Testis (tissue), 2 donors: Measurements from ENCODE around the gene N4BP2L2.

Source experiments
- POLR2A ChIP-seq: fragments of 450-650 bp; IDR thresholded peaks from one replicate; pipeline ENCODE4 v1.6.1; 2017; ENCODE audit warnings: antibody characterized with exemption, mild to moderate bottlenecking, moderate library complexity
- TF ChIP-seq, protein P1 (sequence below), 3 experiments: fragments of 450-650 bp in 2 of 3; fragments of 200-600 bp in 1 of 3; sonication (generic) in 1 of 3; IDR thresholded peaks; one replicate each; pipeline ENCODE4 v1.5.1; 2016 to 2019; ENCODE audit warnings: antibody characterized with exemption in 3 of 3, mild to moderate bottlenecking in 2 of 3, moderate library complexity in 1 of 3

DNA sequence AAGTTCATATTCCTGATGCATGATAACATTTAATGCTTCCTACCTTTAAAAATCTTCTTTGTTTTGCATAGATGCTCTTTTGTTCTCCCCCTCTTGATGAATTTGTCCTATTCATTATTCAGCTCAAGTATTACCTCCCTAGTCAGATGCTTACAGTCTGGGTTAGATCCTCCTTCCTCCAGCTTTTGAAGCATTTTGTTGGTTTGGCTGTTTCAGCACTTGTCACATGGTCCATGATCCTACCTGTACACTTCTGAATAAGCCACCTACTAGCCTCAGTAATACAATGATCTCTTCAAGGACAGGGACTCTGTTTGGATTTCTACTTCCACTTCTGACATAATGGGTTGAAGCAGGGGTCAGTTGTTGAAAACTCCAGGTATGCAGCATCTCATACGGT lies 148.1 kb downstream of the N4BP2L2 start:
- TF ChIP-seq, protein P1, sequence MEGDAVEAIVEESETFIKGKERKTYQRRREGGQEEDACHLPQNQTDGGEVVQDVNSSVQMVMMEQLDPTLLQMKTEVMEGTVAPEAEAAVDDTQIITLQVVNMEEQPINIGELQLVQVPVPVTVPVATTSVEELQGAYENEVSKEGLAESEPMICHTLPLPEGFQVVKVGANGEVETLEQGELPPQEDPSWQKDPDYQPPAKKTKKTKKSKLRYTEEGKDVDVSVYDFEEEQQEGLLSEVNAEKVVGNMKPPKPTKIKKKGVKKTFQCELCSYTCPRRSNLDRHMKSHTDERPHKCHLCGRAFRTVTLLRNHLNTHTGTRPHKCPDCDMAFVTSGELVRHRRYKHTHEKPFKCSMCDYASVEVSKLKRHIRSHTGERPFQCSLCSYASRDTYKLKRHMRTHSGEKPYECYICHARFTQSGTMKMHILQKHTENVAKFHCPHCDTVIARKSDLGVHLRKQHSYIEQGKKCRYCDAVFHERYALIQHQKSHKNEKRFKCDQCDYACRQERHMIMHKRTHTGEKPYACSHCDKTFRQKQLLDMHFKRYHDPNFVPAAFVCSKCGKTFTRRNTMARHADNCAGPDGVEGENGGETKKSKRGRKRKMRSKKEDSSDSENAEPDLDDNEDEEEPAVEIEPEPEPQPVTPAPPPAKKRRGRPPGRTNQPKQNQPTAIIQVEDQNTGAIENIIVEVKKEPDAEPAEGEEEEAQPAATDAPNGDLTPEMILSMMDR (IDR thresholded peaks at IDR 0.05) = no peak
- no peak for TF ChIP-seq POLR2A
